A549 (cell line): ENCODE results near the gene ORAI1. TPM values are rescaled to one million over a fixed set of nuclear protein-coding genes. Genes with fewer than 3 reads are reported as not detected.
A peak's percentile ranks its signal among the peaks of the same experiment; 100 is the strongest.
"Not testable (repeated sequence)": the region's sequence is repeated elsewhere in the genome, so short reads cannot be mapped to it uniquely, and the experiment has no call there.

Experiments
- ATAC-seq, 2 experiments: fragments of 200-7000 bp in 1 of 2; fragments of >200 bp in 1 of 2; cut with Nextera tagmentation in 1 of 2; cut with Tn5 transposase in 1 of 2; 3 replicates each; pipeline versions ENCODE4 v1.8.0 to v1.9.1; 2018 to 2020; ENCODE audit warnings: mild to moderate bottlenecking in 1 of 2, moderate library complexity in 1 of 2
- CTCF ChIA-PET: fragments of 300-600 bp; sonication (Branson Sonifier 250); formaldehyde crosslinking; extraction: SDS; loops from one replicate; lab custom pipeline; 2021; ENCODE audit warnings: antibody characterized with exemption, inconsistent platforms; lab: Yijun Ruan, JAX
- POLR2A ChIA-PET: fragments of 350-600 bp; formaldehyde crosslinking; extraction: SDS; loops from one replicate; lab custom pipeline; 2021; ENCODE audit warnings: antibody characterized with exemption, inconsistent platforms; lab: Yijun Ruan, JAX
- DNase-seq, 2 experiments: peaks; one replicate each; pipeline versions ENCODE4 v3.0.0 to v3.0.0-alpha.2; 2011 to 2016; ENCODE audit warnings: low read depth in 1 of 2, low spot score in 1 of 2
- FAIRE-seq: peaks from 2 replicates; lab custom pipeline; 2011; peaks lifted over from hg19 to GRCh38; lab: Jason Lieb, UNC
- H3K27ac ChIP-seq, 2 experiments: fragments of >200 bp; sonication (Bioruptor Twin); formaldehyde crosslinking; 3 replicates each; pipeline ENCODE4 v1.5.1; 2016 to 2017
- H3K4me1 ChIP-seq: fragments of >200 bp; sonication (Bioruptor Twin); formaldehyde crosslinking; 3 replicates; pipeline ENCODE4 v1.6.1; 2016
- H3K4me2 ChIP-seq: fragments of >200 bp; sonication (Bioruptor Twin); formaldehyde crosslinking; 3 replicates; pipeline ENCODE4 v1.6.1; 2016
- H3K4me3 ChIP-seq: fragments of >200 bp; sonication (Bioruptor Twin); formaldehyde crosslinking; 3 replicates; pipeline ENCODE4 v1.5.1; 2016
- H3K9me3 ChIP-seq: fragments of >200 bp; sonication (Bioruptor Twin); formaldehyde crosslinking; 3 replicates; pipeline ENCODE4 v1.6.1; 2016
- CHD2 ChIP-seq: fragments of 150-350 bp; IDR thresholded peaks from 2 replicates; pipeline ENCODE4 v1.6.1; 2014; ENCODE audit warnings: low read length; ENCODE audit not compliant: partially characterized antibody
- CHD4 ChIP-seq: fragments of 200-600 bp; sonication (generic); IDR thresholded peaks from 2 replicates; pipeline ENCODE4 v1.6.1; 2016; ENCODE audit warnings: antibody characterized with exemption, mild to moderate bottlenecking, borderline replicate concordance
- EHMT2 ChIP-seq: fragments of 200-600 bp; sonication (generic); IDR thresholded peaks from 2 replicates; pipeline ENCODE4 v1.6.1; 2016; ENCODE audit warnings: antibody characterized with exemption, low read depth, mild to moderate bottlenecking, moderate library complexity
- FOXS1 ChIP-seq: fragments of 250-450 bp; sonication (Bioruptor Pico); IDR thresholded peaks from 2 replicates; pipeline ENCODE4 v1.5.0; 2020; ENCODE audit warnings: mild to moderate bottlenecking, moderate library complexity
- GATA3 ChIP-seq: IDR thresholded peaks from 2 replicates; pipeline ENCODE4 v1.6.1; 2012; ENCODE audit warnings: borderline replicate concordance
- HDAC2 ChIP-seq: fragments of 200-600 bp; sonication (generic); IDR thresholded peaks from 2 replicates; pipeline ENCODE4 v1.6.1; 2016
- HOXB13 ChIP-seq: fragments of 250-450 bp; sonication (Bioruptor Pico); IDR thresholded peaks from 2 replicates; pipeline ENCODE4 v1.5.0; 2020; ENCODE audit warnings: low read depth, mild to moderate bottlenecking, moderate library complexity
- HOXB5 ChIP-seq: fragments of 250-450 bp; sonication (Bioruptor Pico); IDR thresholded peaks from 2 replicates; pipeline ENCODE4 v1.5.0; 2020; ENCODE audit warnings: mild to moderate bottlenecking, moderate library complexity
- MAZ ChIP-seq: fragments of 150-350 bp; IDR thresholded peaks from 2 replicates; pipeline ENCODE4 v1.6.1; 2014; ENCODE audit warnings: antibody characterized with exemption, low read depth, low read length, borderline replicate concordance
- MYC ChIP-seq: IDR thresholded peaks from 2 replicates; pipeline ENCODE4 v1.6.1; 2012; ENCODE audit warnings: mild to moderate bottlenecking, inconsistent platforms, low read length, improper control_type of control experiment, borderline replicate concordance
- NR3C1 ChIP-seq: fragments of >200 bp; sonication (Bioruptor Twin); formaldehyde crosslinking; IDR thresholded peaks from 3 replicates; pipeline ENCODE4 v1.6.1; 2017
- POLR2AphosphoS2 ChIP-seq: conservative IDR thresholded peaks from 2 replicates; pipeline ENCODE4 v1.6.1; 2012; ENCODE audit warnings: low read length, improper control_type of control experiment, inconsistent platforms
- RAD21 ChIP-seq, 2 experiments: fragments of >200 bp in 1 of 2; sonication (Bioruptor Twin) in 1 of 2; formaldehyde crosslinking in 1 of 2; IDR thresholded peaks in 1 of 2; conservative IDR thresholded peaks in 1 of 2; 2 replicates in 1 of 2; 3 replicates in 1 of 2; pipeline ENCODE4 v1.6.1; 2012 to 2018; ENCODE audit warnings: inconsistent platforms in 1 of 2
- SREBF2 ChIP-seq: fragments of 450-650 bp; IDR thresholded peaks from 2 replicates; pipeline ENCODE4 v1.6.1; 2014; ENCODE audit warnings: mild to moderate bottlenecking, moderate library complexity
- WGBS: methylation state at CpG from one replicate; pipeline ENCODE4 v1.1.6; 2017; ENCODE audit errors: missing lambda C conversion rate; 5-methylcytosine and 5-hydroxymethylcytosine counted together
- polyA plus RNA-seq, 4 experiments: library from polyadenylated mRNA; depleted of rRNA in 3 of 4; stranded (reverse); fragments of >200 nt; fragmentation: RNase III in 1 of 4; extraction: RNeasy Plus Mini Kit Qiagen cat#74134 plus additional on column Dnase treatment in 1 of 4; gene quantifications; 2 replicates in 3 of 4; 3 replicates in 1 of 4; pipeline ENCODE4 v1.2.3, GENCODE V29; 2011 to 2017
- TF ChIP-seq, protein P1 (sequence below): fragments of >200 bp; sonication (Bioruptor Twin); formaldehyde crosslinking; IDR thresholded peaks from 3 replicates; pipeline ENCODE4 v1.5.1; 2016
- TF ChIP-seq, protein P2 (sequence below): IDR thresholded peaks from 2 replicates; pipeline ENCODE4 v1.6.1; 2012; ENCODE audit warnings: low read depth, borderline replicate concordance
- TF ChIP-seq, protein P3 (sequence below): fragments of 150-350 bp; IDR thresholded peaks from 2 replicates; pipeline ENCODE4 v1.6.1; 2014; ENCODE audit warnings: low read depth, mild to moderate bottlenecking, low read length
- TF ChIP-seq, protein P4 (sequence below): IDR thresholded peaks from 2 replicates; pipeline ENCODE4 v1.6.1; 2012
- TF ChIP-seq, protein P5 (sequence below): fragments of >200 bp; sonication (Bioruptor Twin); formaldehyde crosslinking; IDR thresholded peaks from 3 replicates; pipeline ENCODE4 v1.6.1; 2016

ORAI1 gene
- polyA plus RNA-seq, 2 of the 4 experiments (the other 2 are of a cell fraction) = 18.7 to 22.1 TPM

DNA sequence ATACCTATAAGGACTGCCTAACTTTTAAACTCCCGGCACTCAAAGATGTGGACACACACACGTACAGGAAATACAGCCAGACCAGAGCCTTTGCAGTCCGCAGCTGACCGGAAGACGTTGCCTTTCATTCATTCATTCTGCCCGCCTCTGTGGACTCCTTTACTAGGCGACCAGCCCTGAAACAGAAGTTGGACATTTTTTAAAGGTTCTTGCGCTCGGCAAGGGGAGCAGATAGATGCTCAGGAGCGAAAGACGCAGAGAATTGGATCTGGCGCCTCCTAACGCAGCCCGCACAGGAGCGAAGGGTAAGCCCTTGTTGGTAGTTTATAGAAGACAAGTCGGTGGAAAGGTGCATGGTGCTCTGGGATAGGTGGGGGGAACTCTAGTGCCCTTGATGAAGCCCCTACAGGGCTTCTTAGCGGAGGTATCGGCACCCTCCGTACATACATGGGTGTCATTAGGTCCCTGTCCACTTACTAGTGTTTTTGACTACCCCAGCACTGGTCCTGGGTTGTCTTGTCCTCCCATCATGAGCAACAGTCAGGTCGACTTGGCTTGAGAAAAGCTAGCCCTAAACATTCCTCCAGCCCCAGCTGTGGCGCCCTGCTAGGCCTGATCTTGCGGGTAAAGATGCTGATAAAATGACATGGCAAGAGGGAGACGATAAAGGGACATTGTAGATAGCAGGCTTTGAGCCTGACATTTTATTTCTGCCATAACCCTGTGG is 45.2 kb upstream of the ORAI1 start, which contains the start of gene KDM2B (continued):
- TF ChIP-seq, protein P1, sequence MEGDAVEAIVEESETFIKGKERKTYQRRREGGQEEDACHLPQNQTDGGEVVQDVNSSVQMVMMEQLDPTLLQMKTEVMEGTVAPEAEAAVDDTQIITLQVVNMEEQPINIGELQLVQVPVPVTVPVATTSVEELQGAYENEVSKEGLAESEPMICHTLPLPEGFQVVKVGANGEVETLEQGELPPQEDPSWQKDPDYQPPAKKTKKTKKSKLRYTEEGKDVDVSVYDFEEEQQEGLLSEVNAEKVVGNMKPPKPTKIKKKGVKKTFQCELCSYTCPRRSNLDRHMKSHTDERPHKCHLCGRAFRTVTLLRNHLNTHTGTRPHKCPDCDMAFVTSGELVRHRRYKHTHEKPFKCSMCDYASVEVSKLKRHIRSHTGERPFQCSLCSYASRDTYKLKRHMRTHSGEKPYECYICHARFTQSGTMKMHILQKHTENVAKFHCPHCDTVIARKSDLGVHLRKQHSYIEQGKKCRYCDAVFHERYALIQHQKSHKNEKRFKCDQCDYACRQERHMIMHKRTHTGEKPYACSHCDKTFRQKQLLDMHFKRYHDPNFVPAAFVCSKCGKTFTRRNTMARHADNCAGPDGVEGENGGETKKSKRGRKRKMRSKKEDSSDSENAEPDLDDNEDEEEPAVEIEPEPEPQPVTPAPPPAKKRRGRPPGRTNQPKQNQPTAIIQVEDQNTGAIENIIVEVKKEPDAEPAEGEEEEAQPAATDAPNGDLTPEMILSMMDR = no peak
- no peak for TF ChIP-seq CHD4

DNA sequence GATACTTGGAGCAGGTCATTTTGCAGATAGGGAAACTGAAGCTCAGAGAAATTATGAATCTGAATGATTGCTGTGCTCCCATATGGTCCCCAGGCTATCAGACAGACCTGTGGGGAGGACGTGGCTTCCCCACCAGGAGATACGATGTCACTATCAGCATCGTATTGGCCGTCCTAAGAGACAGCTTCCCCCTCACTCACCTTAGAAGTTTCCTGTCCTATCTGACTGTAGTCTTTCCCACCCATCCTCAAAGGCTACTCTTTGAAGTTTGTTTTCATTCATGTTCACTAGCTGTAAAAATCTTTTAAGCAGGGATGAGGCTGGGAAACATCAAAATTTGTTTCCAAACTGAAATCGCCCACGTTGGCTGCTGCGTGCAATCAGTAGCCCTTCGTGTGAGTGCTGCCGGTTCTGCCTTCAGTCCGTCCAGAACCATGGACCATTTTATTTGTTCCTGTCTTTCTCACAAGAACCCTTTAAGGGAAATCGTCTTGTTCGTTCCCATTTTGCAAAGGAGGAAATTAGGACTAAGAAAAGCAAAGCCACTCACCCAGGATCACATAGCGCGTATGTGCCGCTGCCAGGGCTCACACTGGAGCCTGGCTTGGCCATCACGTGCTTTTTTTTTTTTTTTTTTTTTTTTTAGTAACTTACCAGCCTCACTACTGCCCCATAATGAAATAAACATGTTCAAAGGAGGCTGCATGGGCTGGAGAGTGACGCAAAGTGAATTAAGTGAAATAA is 44.5 kb upstream of the ORAI1 start:
- Histone ChIP-seq H3K4me1 (peaks cover 43% of the 10 kb centered on the region), H3K27ac (peak overlapping the region in 1 of 2 experiments; percentile 94; a peak in 1 of 6 replicates), H3K9me3 (no peaks in the 10 kb centered on the region), H3K4me3 (no peak overlapping the region), H3K4me2 (peak overlapping the region; percentile 90)
- 88% methylated on average over 17 of the region's 17 CpGs for WGBS
- no peak for FAIRE-seq
- CTCF ChIA-PET = interaction anchor here (0.5 to 1.6 kb wide), 3 partner anchors 11 to 100 kb away, joined by 3 to 4 read pairs (median 3); no protein-coding TSS in a partner anchor
- TF ChIP-seq, protein P2, sequence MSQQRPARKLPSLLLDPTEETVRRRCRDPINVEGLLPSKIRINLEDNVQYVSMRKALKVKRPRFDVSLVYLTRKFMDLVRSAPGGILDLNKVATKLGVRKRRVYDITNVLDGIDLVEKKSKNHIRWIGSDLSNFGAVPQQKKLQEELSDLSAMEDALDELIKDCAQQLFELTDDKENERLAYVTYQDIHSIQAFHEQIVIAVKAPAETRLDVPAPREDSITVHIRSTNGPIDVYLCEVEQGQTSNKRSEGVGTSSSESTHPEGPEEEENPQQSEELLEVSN = no peak
- TF ChIP-seq RAD21 (conservative IDR thresholded peaks at IDR 0.05 in 1 of 2, IDR thresholded peaks at IDR 0.05 in 1 of 2) (no peak), EHMT2 (no peak), FOXS1 (CRISPR knock-in tag) (no peak), SREBF2 (no peak), NR3C1 (no peak), MAZ (no peak), GATA3 (no peak), MYC (no peak), HDAC2 (no peak)
- TF ChIP-seq, protein P3, sequence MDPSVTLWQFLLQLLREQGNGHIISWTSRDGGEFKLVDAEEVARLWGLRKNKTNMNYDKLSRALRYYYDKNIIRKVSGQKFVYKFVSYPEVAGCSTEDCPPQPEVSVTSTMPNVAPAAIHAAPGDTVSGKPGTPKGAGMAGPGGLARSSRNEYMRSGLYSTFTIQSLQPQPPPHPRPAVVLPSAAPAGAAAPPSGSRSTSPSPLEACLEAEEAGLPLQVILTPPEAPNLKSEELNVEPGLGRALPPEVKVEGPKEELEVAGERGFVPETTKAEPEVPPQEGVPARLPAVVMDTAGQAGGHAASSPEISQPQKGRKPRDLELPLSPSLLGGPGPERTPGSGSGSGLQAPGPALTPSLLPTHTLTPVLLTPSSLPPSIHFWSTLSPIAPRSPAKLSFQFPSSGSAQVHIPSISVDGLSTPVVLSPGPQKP = no peak
- no peak for DNase-seq
- POLR2A ChIA-PET = interaction anchor here (0.5 to 3.0 kb wide), 2 partner anchors 44 to 48 kb away, joined by 3 to 24 read pairs; partner anchors contain the start of gene ORAI1
- no peak for ATAC-seq

DNA sequence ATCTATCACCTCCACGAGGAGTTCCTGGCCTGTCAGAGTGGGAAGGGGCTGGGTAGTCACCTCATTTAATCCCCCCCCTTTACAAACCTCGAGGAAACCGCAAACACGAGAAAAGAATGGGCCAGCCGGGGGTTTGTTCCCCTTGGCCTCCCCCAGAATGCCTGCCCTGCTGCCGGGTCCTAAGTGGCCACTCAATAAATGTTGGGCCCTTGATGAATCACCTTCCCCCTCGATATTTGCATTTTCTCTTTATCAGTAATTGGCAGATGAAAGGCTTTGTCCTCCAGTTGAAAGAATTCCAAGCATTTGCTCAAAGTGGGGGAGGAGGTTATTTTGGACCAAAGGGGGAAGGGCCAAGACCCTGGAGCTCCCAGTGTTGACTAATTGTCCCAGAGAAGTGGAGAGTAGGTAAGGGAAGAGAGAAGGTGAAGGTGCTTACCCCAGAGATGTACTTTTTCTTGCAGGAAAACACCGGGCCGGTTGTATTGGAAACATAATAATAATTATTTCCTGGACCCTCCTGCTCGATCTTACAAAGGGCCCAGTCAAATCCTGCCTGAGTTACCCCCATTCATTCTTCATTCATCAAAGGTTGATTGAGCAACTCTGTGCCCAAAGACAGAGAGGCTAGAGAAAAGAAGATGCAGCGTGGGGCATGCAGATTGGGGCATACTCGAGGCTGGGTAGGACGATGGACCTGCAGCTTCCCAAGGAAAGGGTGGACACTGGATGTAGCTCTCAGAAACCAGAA is 43.6 kb upstream of the ORAI1 start:
- 75% methylated on average over 13 of the region's 13 CpGs for WGBS
- CTCF ChIA-PET = interaction anchor here (0.6 to 3.6 kb wide), 7 partner anchors 11 to 42 kb away, joined by 3 to 18 read pairs (median 3); no protein-coding TSS in a partner anchor
- no peak for FAIRE-seq
- POLR2A ChIA-PET = no interaction called here
- TF ChIP-seq POLR2AphosphoS2 (no peak), HOXB13 (no peak), CHD2 (no peak), HOXB5 (CRISPR knock-in tag) (no peak)
- TF ChIP-seq, protein P4, sequence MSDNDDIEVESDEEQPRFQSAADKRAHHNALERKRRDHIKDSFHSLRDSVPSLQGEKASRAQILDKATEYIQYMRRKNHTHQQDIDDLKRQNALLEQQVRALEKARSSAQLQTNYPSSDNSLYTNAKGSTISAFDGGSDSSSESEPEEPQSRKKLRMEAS = no peak
- TF ChIP-seq, protein P5, sequence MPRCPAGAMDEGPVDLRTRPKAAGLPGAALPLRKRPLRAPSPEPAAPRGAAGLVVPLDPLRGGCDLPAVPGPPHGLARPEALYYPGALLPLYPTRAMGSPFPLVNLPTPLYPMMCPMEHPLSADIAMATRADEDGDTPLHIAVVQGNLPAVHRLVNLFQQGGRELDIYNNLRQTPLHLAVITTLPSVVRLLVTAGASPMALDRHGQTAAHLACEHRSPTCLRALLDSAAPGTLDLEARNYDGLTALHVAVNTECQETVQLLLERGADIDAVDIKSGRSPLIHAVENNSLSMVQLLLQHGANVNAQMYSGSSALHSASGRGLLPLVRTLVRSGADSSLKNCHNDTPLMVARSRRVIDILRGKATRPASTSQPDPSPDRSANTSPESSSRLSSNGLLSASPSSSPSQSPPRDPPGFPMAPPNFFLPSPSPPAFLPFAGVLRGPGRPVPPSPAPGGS = no peak
- TF ChIP-seq, all 56 proteins: peak for 0
- Histone ChIP-seq H3K4me1 (peaks cover 34% of the 10 kb centered on the region), H3K27ac (peak overlapping the region in 1 of 2 experiments; percentile 52; a peak in 2 of 6 replicates), H3K4me3 (no peak overlapping the region), H3K4me2 (peak overlapping the region; percentile 90), H3K9me3 (no peaks in the 10 kb centered on the region)
- DNase-seq = no peak
- ATAC-seq = no peak

DNA sequence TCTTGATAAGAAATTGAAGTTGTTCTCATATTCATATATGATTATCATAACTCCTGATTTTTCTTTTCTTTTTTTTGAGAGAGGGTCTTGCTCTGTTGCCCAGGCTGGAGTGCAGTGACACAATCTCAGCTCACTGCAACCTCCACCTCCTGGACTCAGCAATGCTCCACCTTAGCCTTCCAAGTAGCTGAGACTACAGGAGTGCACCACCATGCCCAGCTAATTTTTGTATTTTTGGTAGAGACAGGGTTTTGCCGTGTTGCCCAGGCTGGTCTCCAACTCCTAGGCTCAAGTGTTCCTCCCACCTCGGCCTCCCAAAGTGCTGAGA is 43.0 kb upstream of the ORAI1 start:
- ATAC-seq, FAIRE-seq, H3K27ac ChIP-seq, POLR2A ChIA-PET, H3K4me3 ChIP-seq, H3K9me3 ChIP-seq, DNase-seq, H3K4me2 ChIP-seq: not testable (repeated sequence)
- peaks cover 29% of the 10 kb centered on the region for H3K4me1 ChIP-seq
- CTCF ChIA-PET = interaction anchor here (0.6 to 3.6 kb wide), 7 partner anchors 11 to 41 kb away, joined by 3 to 18 read pairs (median 3); no protein-coding TSS in a partner anchor
- WGBS = 77% methylated on average over 2 of the region's 2 CpGs

DNA sequence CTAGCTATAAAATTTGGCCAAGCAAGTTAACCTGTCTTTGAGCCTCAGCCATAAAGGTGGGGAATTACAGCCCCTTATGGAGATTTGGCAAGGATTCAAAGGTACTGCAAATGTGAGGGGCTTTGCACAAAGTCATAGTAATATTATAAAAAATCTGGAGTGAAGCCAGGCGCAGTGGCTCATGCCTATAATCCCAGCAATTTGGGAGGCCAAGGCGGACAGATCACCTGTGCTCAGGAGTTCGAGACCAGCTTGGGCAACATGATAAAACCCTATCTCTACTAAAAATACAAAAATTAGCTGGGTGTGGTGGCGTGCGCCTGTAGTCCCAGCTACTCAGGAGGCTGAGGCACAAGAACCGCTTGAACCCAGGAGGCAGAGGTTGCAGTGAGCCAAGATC is 41.4 kb upstream of the ORAI1 start:
- H3K4me2 ChIP-seq, H3K4me3 ChIP-seq, DNase-seq, H3K9me3 ChIP-seq, ATAC-seq, POLR2A ChIA-PET, H3K27ac ChIP-seq, FAIRE-seq: not testable (repeated sequence)
- WGBS = 95% methylated on average over 6 of the region's 6 CpGs
- CTCF ChIA-PET = interaction anchor here (0.8 to 3.6 kb wide), 3 partner anchors 9 to 40 kb away, joined by 4 to 18 read pairs (median 8); no protein-coding TSS in a partner anchor
- peaks cover 20% of the 10 kb centered on the region for H3K4me1 ChIP-seq
